A673 (cell line): Measurements from ENCODE around the gene ITPR2.

Experiments
- EZH2 ChIP-seq: fragments of 200-600 bp; sonication (generic); IDR thresholded peaks from 2 replicates; pipeline ENCODE4 v1.6.1; 2017; ENCODE audit warnings: borderline replicate concordance, low read depth, mild to moderate bottlenecking, mixed read lengths, antibody characterized with exemption, low read length; ENCODE audit not compliant: poor library complexity, severe bottlenecking
- TF ChIP-seq, protein P1 (sequence below): fragments of 300-800, 200-600 bp; sonication (generic); conservative IDR thresholded peaks from 2 replicates; pipeline ENCODE4 v1.5.1; 2017; ENCODE audit warnings: low read depth, mild to moderate bottlenecking, antibody characterized with exemption, low read length, moderate library complexity, mixed read lengths

DNA sequence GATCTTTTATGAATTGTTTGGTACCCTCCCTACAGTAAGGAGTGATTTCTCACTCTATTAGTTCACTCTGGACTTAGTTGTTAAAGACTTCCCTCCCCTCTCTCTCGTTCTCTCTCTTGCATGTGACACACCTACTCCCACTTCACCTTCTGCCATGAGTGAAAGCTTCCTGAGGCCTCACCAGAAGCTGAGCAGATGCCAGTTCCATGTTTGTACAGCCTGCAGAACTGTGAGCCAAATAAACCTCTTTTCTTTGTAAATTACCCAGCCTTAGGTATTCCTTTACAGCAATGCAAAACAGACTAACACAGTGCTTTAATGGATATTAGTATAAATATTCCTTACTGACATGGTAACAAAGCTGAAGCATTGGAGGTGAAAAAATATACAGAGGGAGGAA, 450.0 kb downstream of the ITPR2 start:
- TF ChIP-seq, protein P1, sequence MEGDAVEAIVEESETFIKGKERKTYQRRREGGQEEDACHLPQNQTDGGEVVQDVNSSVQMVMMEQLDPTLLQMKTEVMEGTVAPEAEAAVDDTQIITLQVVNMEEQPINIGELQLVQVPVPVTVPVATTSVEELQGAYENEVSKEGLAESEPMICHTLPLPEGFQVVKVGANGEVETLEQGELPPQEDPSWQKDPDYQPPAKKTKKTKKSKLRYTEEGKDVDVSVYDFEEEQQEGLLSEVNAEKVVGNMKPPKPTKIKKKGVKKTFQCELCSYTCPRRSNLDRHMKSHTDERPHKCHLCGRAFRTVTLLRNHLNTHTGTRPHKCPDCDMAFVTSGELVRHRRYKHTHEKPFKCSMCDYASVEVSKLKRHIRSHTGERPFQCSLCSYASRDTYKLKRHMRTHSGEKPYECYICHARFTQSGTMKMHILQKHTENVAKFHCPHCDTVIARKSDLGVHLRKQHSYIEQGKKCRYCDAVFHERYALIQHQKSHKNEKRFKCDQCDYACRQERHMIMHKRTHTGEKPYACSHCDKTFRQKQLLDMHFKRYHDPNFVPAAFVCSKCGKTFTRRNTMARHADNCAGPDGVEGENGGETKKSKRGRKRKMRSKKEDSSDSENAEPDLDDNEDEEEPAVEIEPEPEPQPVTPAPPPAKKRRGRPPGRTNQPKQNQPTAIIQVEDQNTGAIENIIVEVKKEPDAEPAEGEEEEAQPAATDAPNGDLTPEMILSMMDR: no peak
- TF ChIP-seq EZH2: no peak
